A549 (cell line): ENCODE results near the gene ARL11.

Source experiments
- CTCF ChIP-seq: fragments of >200 bp; sonication (Bioruptor Twin); formaldehyde crosslinking; IDR thresholded peaks from 3 replicates; pipeline ENCODE4 v1.5.1; 2016
- EHF ChIP-seq: fragments of 250-450 bp; sonication (Bioruptor Pico); IDR thresholded peaks from 2 replicates; pipeline ENCODE4 v1.5.0; 2020; ENCODE audit warnings: mild to moderate bottlenecking
- EP300 ChIP-seq, 2 experiments: fragments of >200 bp; sonication (Bioruptor Twin); formaldehyde crosslinking; IDR thresholded peaks; 2 replicates in 1 of 2; 3 replicates in 1 of 2; pipeline ENCODE4 v1.6.1; 2016 to 2017
- HMGXB4 ChIP-seq: fragments of 250-450 bp; sonication (Bioruptor Pico); IDR thresholded peaks from 2 replicates; pipeline ENCODE4 v1.5.0; 2021; ENCODE audit warnings: mild to moderate bottlenecking, moderate library complexity, borderline replicate concordance
- JUN ChIP-seq, 2 experiments: fragments of >200 bp; sonication (Bioruptor Twin); formaldehyde crosslinking; IDR thresholded peaks; 2 replicates in 1 of 2; 3 replicates in 1 of 2; pipeline ENCODE4 v1.6.1; 2016 to 2017
- MYC ChIP-seq: IDR thresholded peaks from 2 replicates; pipeline ENCODE4 v1.6.1; 2012; ENCODE audit warnings: mild to moderate bottlenecking, inconsistent platforms, low read length, improper control_type of control experiment, borderline replicate concordance
- NR3C1 ChIP-seq: fragments of >200 bp; sonication (Bioruptor Twin); formaldehyde crosslinking; IDR thresholded peaks from 3 replicates; pipeline ENCODE4 v1.6.1; 2017
- PHF8 ChIP-seq: fragments of 200-600 bp; sonication (generic); IDR thresholded peaks from 2 replicates; pipeline ENCODE4 v1.6.1; 2016; ENCODE audit warnings: low read depth, mild to moderate bottlenecking, antibody characterized with exemption, moderate library complexity, borderline replicate concordance
- POLR2A ChIP-seq: IDR thresholded peaks from 2 replicates; pipeline ENCODE4 v1.6.1; 2012; ENCODE audit warnings: mild to moderate bottlenecking, low read length
- POLR2AphosphoS2 ChIP-seq: conservative IDR thresholded peaks from 2 replicates; pipeline ENCODE4 v1.6.1; 2012; ENCODE audit warnings: low read length, improper control_type of control experiment, inconsistent platforms
- RAD21 ChIP-seq, 2 experiments: fragments of >200 bp in 1 of 2; sonication (Bioruptor Twin) in 1 of 2; formaldehyde crosslinking in 1 of 2; IDR thresholded peaks in 1 of 2; conservative IDR thresholded peaks in 1 of 2; 2 replicates in 1 of 2; 3 replicates in 1 of 2; pipeline ENCODE4 v1.6.1; 2012 to 2018; ENCODE audit warnings: inconsistent platforms in 1 of 2
- ZFP36 ChIP-seq: fragments of 450-650 bp; IDR thresholded peaks from 2 replicates; pipeline ENCODE4 v1.6.1; 2014; ENCODE audit warnings: borderline replicate concordance; ENCODE audit not compliant: partially characterized antibody
- ZNF302 ChIP-seq: fragments of 250-450 bp; sonication (Bioruptor Pico); IDR thresholded peaks from 2 replicates; pipeline ENCODE4 v1.9.0; 2021; ENCODE audit warnings: inconsistent platforms, mild to moderate bottlenecking, moderate library complexity

GRCh38 chr13:49622174-49622946 is 5.9 kb upstream of the ARL11 start:
- TF ChIP-seq POLR2A (no peak), CTCF (no peak), POLR2AphosphoS2 (no peak), MYC (no peak), PHF8 (no peak), HMGXB4 (CRISPR knock-in tag) (no peak), ZNF302 (CRISPR knock-in tag) (no peak), EP300 (IDR thresholded peaks at IDR 0.05) (no peak), ZFP36 (no peak), NR3C1 (no peak), EHF (CRISPR knock-in tag) (no peak), JUN (IDR thresholded peaks at IDR 0.05) (no peak), RAD21 (conservative IDR thresholded peaks at IDR 0.05 in 1 of 2, IDR thresholded peaks at IDR 0.05 in 1 of 2) (no peak)
